ENCODE measurements around the gene BCL2L12.

The BCL2L12 gene

GRCh38 chr19:49687150-49687549 lies 21.4 kb downstream of the BCL2L12 start:
- no peak for DNase-seq

GRCh38 chr19:49687566-49688316 lies 22.0 kb downstream of the BCL2L12 start:
- no peak for DNase-seq

- DNase-seq: no peak
These were observed 22.9 kb downstream of the BCL2L12 start for GRCh38 chr19:49688531-49689132.

- DNase-seq: no peak
These were observed 23.7 kb downstream of the BCL2L12 start, which contains the start of gene ADM5 for GRCh38 chr19:49689133-49690078. Gene ADM5, plus strand, starts transcription at chr19:49689594. Its CDS starts 244 bp downstream, at chr19:49689838.

- DNase-seq: no peak
These were observed 24.4 kb downstream of the BCL2L12 start for GRCh38 chr19:49690079-49690655.

- DNase-seq: no peak
These were observed 25.0 kb downstream of the BCL2L12 start, which contains the start of gene CPT1C for GRCh38 chr19:49690656-49691242. Gene CPT1C, plus strand, starts transcription at chr19:49691116. Its CDS starts 1,137 bp downstream, at chr19:49692253.

- DNase-seq: no peak
These were observed 25.8 kb downstream of the BCL2L12 start for GRCh38 chr19:49691243-49692146.

GRCh38 chr19:49692147-49692506 lies 26.4 kb downstream of the BCL2L12 start:
- DNase-seq: no peak

- no peak for DNase-seq
These were observed 30.4 kb downstream of the BCL2L12 start for GRCh38 chr19:49696115-49696514.

GRCh38 chr19:49696865-49697264 lies 31.1 kb downstream of the BCL2L12 start:
- DNase-seq: no peak

- DNase-seq: no peak
These were observed 33.6 kb downstream of the BCL2L12 start for GRCh38 chr19:49699364-49699763.

GRCh38 chr19:49700563-49700962 lies 34.8 kb downstream of the BCL2L12 start:
- no peak for DNase-seq

GRCh38 chr19:49701271-49701786 lies 35.6 kb downstream of the BCL2L12 start:
- DNase-seq: no peak

- no peak for DNase-seq
These were observed 39.3 kb downstream of the BCL2L12 start for GRCh38 chr19:49704888-49705642.

GRCh38 chr19:49705919-49706318 lies 40.2 kb downstream of the BCL2L12 start:
- DNase-seq: no peak

- peak; percentile 63 for DNase-seq
These were observed 44.7 kb downstream of the BCL2L12 start for GRCh38 chr19:49710372-49710951.

GRCh38 chr19:49712397-49712859 lies 46.7 kb downstream of the BCL2L12 start:
- peak; percentile 75 for DNase-seq

GRCh38 chr19:49713236-49713845 lies 47.6 kb downstream of the BCL2L12 start:
- no peak for DNase-seq

GRCh38 chr19:49716154-49716553 lies 50.4 kb downstream of the BCL2L12 start:
- no peak for DNase-seq

Measured in NCI-H226 (cell line).